Heart left ventricle (tissue), 13 donors: ENCODE measurements around the gene CCNJL.

Experiments used
- POLR2A ChIP-seq, 2 donors: fragments of 450-650 bp; IDR thresholded peaks; one replicate each; pipeline ENCODE4 v1.6.1; 2017; ENCODE audit warnings: antibody characterized with exemption in 2 of 2, mild to moderate bottlenecking in 2 of 2, moderate library complexity in 2 of 2
- TF ChIP-seq, protein P1 (sequence below), 12 donors: fragments of 200-600 bp; sonication (generic) in 4 of 12; IDR thresholded peaks; one replicate each; pipeline versions ENCODE4 v1.5.0 to v1.8.0; 2018 to 2022; ENCODE audit warnings: antibody characterized with exemption in 12 of 12, mild to moderate bottlenecking in 5 of 12
- donor health status: ischemic (EF 13 %, LVEDD 7.1; RV severe dilation, severe dysfunction).
- donor health status: DM: no; HTN: yes; CAD: no.
- donor health status: DM: no; HTN: no; CAD: no.
- donor health status: ischemic (EF 25% LVEDD 6.9; RV normal size, moderate dysfunction).
- donor health status: ischemic (EF 25% LVEDD 5.7; RV mildly dilated, moderate dysfunction).
- donor health status: ischemic (EF 35%, LVEDD 5.7; RV mildly dilated, moderate dysfunction).
- donor health status: nonischemic (EF 11% LVEDD 7.7; RV severe dilation, severe dysfunction).
- donor health status: DM: yes; HTN: yes; CAD: no.
- donor health status: PGD.
- donor health status: ischemic (EF 29% LVEDD 5.4; RV normal size, mild dysfunction).
- donor health status: nonischemic (EF 23%, LVEDD 6.1; RV moderate dilation, normal function).

DNA sequence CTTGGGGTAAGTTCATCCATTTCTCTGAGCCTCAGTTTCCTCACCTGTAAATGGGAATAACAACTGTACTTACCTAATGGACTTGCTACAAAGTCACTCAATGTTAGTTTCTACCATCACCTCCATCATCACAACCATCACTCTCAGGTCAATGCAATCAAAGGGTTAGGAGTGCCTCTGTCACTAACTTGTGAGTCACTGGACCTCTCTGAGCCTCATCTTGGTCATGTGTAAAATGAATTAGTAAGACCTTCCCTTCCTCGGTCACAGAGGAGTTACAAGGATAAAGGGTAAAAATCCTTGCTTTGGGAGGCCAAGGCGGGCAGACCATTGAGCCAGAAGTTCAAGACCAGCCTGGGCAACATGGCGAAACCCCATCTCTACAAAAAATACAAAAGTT lies 70.2 kb downstream of the CCNJL start:
- TF ChIP-seq, protein P1, sequence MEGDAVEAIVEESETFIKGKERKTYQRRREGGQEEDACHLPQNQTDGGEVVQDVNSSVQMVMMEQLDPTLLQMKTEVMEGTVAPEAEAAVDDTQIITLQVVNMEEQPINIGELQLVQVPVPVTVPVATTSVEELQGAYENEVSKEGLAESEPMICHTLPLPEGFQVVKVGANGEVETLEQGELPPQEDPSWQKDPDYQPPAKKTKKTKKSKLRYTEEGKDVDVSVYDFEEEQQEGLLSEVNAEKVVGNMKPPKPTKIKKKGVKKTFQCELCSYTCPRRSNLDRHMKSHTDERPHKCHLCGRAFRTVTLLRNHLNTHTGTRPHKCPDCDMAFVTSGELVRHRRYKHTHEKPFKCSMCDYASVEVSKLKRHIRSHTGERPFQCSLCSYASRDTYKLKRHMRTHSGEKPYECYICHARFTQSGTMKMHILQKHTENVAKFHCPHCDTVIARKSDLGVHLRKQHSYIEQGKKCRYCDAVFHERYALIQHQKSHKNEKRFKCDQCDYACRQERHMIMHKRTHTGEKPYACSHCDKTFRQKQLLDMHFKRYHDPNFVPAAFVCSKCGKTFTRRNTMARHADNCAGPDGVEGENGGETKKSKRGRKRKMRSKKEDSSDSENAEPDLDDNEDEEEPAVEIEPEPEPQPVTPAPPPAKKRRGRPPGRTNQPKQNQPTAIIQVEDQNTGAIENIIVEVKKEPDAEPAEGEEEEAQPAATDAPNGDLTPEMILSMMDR (IDR thresholded peaks at IDR 0.05) = no peak
- TF ChIP-seq POLR2A (IDR thresholded peaks at IDR 0.05) = no peak
